Stimulated activated CD4-positive, alpha-beta T cell treated with anti-CD3 and anti-CD28 coated beads, TNF-alpha, amount 100 ng/mL, for 4 hours (primary cell): Measurements from ENCODE around the gene TMEM181.
"Not testable (repeated sequence)": the region's sequence is repeated elsewhere in the genome, so short reads cannot be mapped to it uniquely, and the experiment has no call there.

Experiments
- DNase-seq, 3 experiments: peaks; one replicate each; pipeline ENCODE4 v3.0.0-alpha.2; 2020; ENCODE audit warnings: low read depth in 3 of 3

Gene TMEM181

GRCh38 chr6:158660333-158660754, 100.5 kb downstream of the TMEM181 start:
- DNase-seq = no peak

- DNase-seq = no peak
Observed at GRCh38 chr6:158661156-158661685, 101.3 kb downstream of the TMEM181 start.

GRCh38 chr6:158662607-158662953, 102.7 kb downstream of the TMEM181 start:
- no peak for DNase-seq

- no peak for DNase-seq
Observed at GRCh38 chr6:158662954-158663624, 103.2 kb downstream of the TMEM181 start.

- no peak for DNase-seq
Observed at GRCh38 chr6:158663625-158664165, 103.8 kb downstream of the TMEM181 start.

GRCh38 chr6:158665332-158665731, 105.4 kb downstream of the TMEM181 start:
- DNase-seq = no peak

GRCh38 chr6:158666628-158667359, 106.9 kb downstream of the TMEM181 start:
- DNase-seq = no peak

- no peak for DNase-seq
Observed at GRCh38 chr6:158667360-158667981, 107.6 kb downstream of the TMEM181 start.

- DNase-seq = no peak
Observed at GRCh38 chr6:158668707-158669103, 108.8 kb downstream of the TMEM181 start.

GRCh38 chr6:158669145-158670035, 109.5 kb downstream of the TMEM181 start:
- no peak for DNase-seq

- DNase-seq = not testable (repeated sequence)
Observed at GRCh38 chr6:158672119-158672518, 112.2 kb downstream of the TMEM181 start.

- no peak for DNase-seq
Observed at GRCh38 chr6:158672726-158673125, 112.8 kb downstream of the TMEM181 start.

- no peak for DNase-seq
Observed at GRCh38 chr6:158674342-158675131, 114.6 kb downstream of the TMEM181 start.

GRCh38 chr6:158677094-158677493, 117.2 kb downstream of the TMEM181 start:
- DNase-seq = not testable (repeated sequence)

- DNase-seq = no peak
Observed at GRCh38 chr6:158677906-158678578, 118.2 kb downstream of the TMEM181 start.

GRCh38 chr6:158680015-158680414, 120.1 kb downstream of the TMEM181 start:
- DNase-seq = no peak

GRCh38 chr6:158680481-158680880, 120.6 kb downstream of the TMEM181 start:
- DNase-seq = no peak

GRCh38 chr6:158684311-158684710, 124.4 kb downstream of the TMEM181 start:
- no peak for DNase-seq

GRCh38 chr6:158684745-158685324, 124.9 kb downstream of the TMEM181 start:
- DNase-seq = no peak
